ENCODE data around the gene TCF23. TPM values are rescaled to one million over a fixed set of nuclear protein-coding genes. Genes with fewer than 3 reads are reported as not detected.

Gene TCF23
- total and polyA plus RNA-seq, 7 experiments from 2014 or later: not detected

- Mint-ChIP-seq H3K27ac (peak overlapping the region in 1 of 9 donors; percentile 11), H3K36me3 (peaks cover 13 to 40% (median 20%) of the 10 kb centered on the region in 5 donors), H3K4me3 (no peak overlapping the region), H3K27me3 (no peaks in the 10 kb centered on the region), H3K9me3 (peaks cover 0 to 1% (median 0%) of the 10 kb centered on the region in 11 donors), H3K4me1 (peaks cover 0 to 20% (median 3%) of the 10 kb centered on the region in 7 donors)
- intact Hi-C loops (cut with micrococcal nuclease): no loop called here
- CTCF ChIA-PET: no interaction called here
- Histone ChIP-seq H3K36me3 (ENCODE audit: control insufficient read depth in 2 of 3, insufficient read depth in 3 of 3, low read length in 3 of 3) (peaks cover 0 to 91% (median 4%) of the 10 kb centered on the region in 3 experiments), H3K4me1 (ENCODE audit: control insufficient read depth in 2 of 2, insufficient read depth in 2 of 2, low read length in 2 of 2) (no peaks in the 10 kb centered on the region), H3K27me3 (ENCODE audit: control insufficient read depth in 2 of 2, insufficient read depth in 2 of 2, low read length in 2 of 2) (no peaks in the 10 kb centered on the region), H3K9me3 (ENCODE audit: control insufficient read depth in 2 of 3, low read length in 3 of 3) (no peaks in the 10 kb centered on the region), H3K4me3 (ENCODE audit: low read length) (no peak overlapping the region), H3K27ac (ENCODE audit: low read depth, low read length) (no peak overlapping the region)
- POLR2A ChIA-PET: no interaction called here
- no peak for ATAC-seq
- no peak for DNase-seq
Measured at GRCh38 chr2:27203741-27204140, 54.9 kb downstream of the TCF23 start.

GRCh38 chr2:27204566-27204965 is 55.8 kb downstream of the TCF23 start:
- intact Hi-C loops (cut with micrococcal nuclease): no loop called here
- Mint-ChIP-seq H3K9me3 (peaks cover 0 to 1% (median 0%) of the 10 kb centered on the region in 11 donors), H3K36me3 (peaks cover 13 to 43% (median 20%) of the 10 kb centered on the region in 5 donors), H3K27me3 (no peaks in the 10 kb centered on the region), H3K4me1 (peaks cover 0 to 24% (median 7%) of the 10 kb centered on the region in 7 donors), H3K27ac (peak overlapping the region in 3 of 9 donors; percentile 28 to 62 (median 60)), H3K4me3 (peak overlapping the region in 1 of 10 donors; percentile 25)
- DNase-seq: no peak
- Histone ChIP-seq H3K27me3 (ENCODE audit: control insufficient read depth in 2 of 2, insufficient read depth in 2 of 2, low read length in 2 of 2) (no peaks in the 10 kb centered on the region), H3K4me1 (ENCODE audit: control insufficient read depth in 2 of 2, insufficient read depth in 2 of 2, low read length in 2 of 2) (no peaks in the 10 kb centered on the region), H3K36me3 (ENCODE audit: control insufficient read depth in 2 of 3, insufficient read depth in 3 of 3, low read length in 3 of 3) (peaks cover 0 to 98% (median 4%) of the 10 kb centered on the region in 3 experiments), H3K4me3 (ENCODE audit: low read length) (no peak overlapping the region), H3K27ac (ENCODE audit: low read depth, low read length) (no peak overlapping the region), H3K9me3 (ENCODE audit: control insufficient read depth in 2 of 3, low read length in 3 of 3) (no peaks in the 10 kb centered on the region)
- POLR2A ChIA-PET: no interaction called here
- CTCF ChIA-PET: interaction anchor here (0.5 kb wide), 1 partner anchor 114 kb away, joined by 5 read pairs; no protein-coding TSS in a partner anchor
- no peak for ATAC-seq

GRCh38 chr2:27205206-27205605 is 56.4 kb downstream of the TCF23 start:
- Mint-ChIP-seq H3K9me3 (peaks cover 0 to 1% (median 0%) of the 10 kb centered on the region in 11 donors), H3K4me1 (peaks cover 0 to 30% (median 12%) of the 10 kb centered on the region in 7 donors), H3K27me3 (no peaks in the 10 kb centered on the region), H3K27ac (peak overlapping the region in 1 of 9 donors; percentile 34), H3K4me3 (no peak overlapping the region), H3K36me3 (peaks cover 13 to 43% (median 20%) of the 10 kb centered on the region in 5 donors)
- Histone ChIP-seq H3K27ac (ENCODE audit: low read depth, low read length) (no peak overlapping the region), H3K36me3 (ENCODE audit: control insufficient read depth in 2 of 3, insufficient read depth in 3 of 3, low read length in 3 of 3) (peaks cover 0 to 93% (median 4%) of the 10 kb centered on the region in 3 experiments), H3K4me1 (ENCODE audit: control insufficient read depth in 2 of 2, insufficient read depth in 2 of 2, low read length in 2 of 2) (no peaks in the 10 kb centered on the region), H3K27me3 (ENCODE audit: control insufficient read depth in 2 of 2, insufficient read depth in 2 of 2, low read length in 2 of 2) (no peaks in the 10 kb centered on the region), H3K4me3 (ENCODE audit: low read length) (no peak overlapping the region), H3K9me3 (ENCODE audit: control insufficient read depth in 2 of 3, low read length in 3 of 3) (no peaks in the 10 kb centered on the region)
- intact Hi-C loops (cut with micrococcal nuclease): no loop called here
- DNase-seq (no peak), ATAC-seq (no peak)
- POLR2A ChIA-PET: no interaction called here
- CTCF ChIA-PET: interaction anchor here (0.5 kb wide), 1 partner anchor 115 kb away, joined by 5 read pairs; no protein-coding TSS in a partner anchor

GRCh38 chr2:27206346-27206745 is 57.5 kb downstream of the TCF23 start:
- ChIA-PET POLR2A (no interaction called here), CTCF (no interaction called here)
- Mint-ChIP-seq H3K36me3 (peaks cover 13 to 43% (median 20%) of the 10 kb centered on the region in 5 donors), H3K9me3 (peaks cover 0 to 1% (median 0%) of the 10 kb centered on the region in 11 donors), H3K27ac (no peak overlapping the region), H3K4me1 (peaks cover 0 to 34% (median 16%) of the 10 kb centered on the region in 7 donors), H3K27me3 (no peaks in the 10 kb centered on the region), H3K4me3 (no peak overlapping the region)
- no peak overlapping the region for H3K27ac ChIP-seq (ENCODE audit: low read depth, low read length)
- no peaks in the 10 kb centered on the region for H3K27me3 ChIP-seq (ENCODE audit: control insufficient read depth in 2 of 2, insufficient read depth in 2 of 2, low read length in 2 of 2)
- no peak overlapping the region for H3K4me3 ChIP-seq (ENCODE audit: low read length)
- intact Hi-C loops (cut with micrococcal nuclease): no loop called here
- peaks cover 0 to 4% of the 10 kb centered on the region in 2 donors for H3K4me1 ChIP-seq (ENCODE audit: control insufficient read depth in 2 of 2, insufficient read depth in 2 of 2, low read length in 2 of 2)
- ATAC-seq: no peak
- no peaks in the 10 kb centered on the region for H3K9me3 ChIP-seq (ENCODE audit: control insufficient read depth in 2 of 3, low read length in 3 of 3)
- H3K36me3 ChIP-seq (ENCODE audit: control insufficient read depth in 2 of 3, insufficient read depth in 3 of 3, low read length in 3 of 3): peaks cover 0 to 83% (median 4%) of the 10 kb centered on the region in 3 experiments
- no peak for DNase-seq

Other genes starting within 250 kb of the TCF23 start
- 1 to 10 TPM; 1.8 to 6.0 (median 4.5) TPM for gene MAPRE3, start 178.4 kb upstream of the TCF23 start, total RNA-seq
- gene MAPRE3, start 178.4 kb upstream of the TCF23 start, polyA plus RNA-seq: 1 to 10 TPM; 1.9 to 2.6 TPM
- gene TMEM214, start 116.0 kb upstream of the TCF23 start, total RNA-seq: 100 to 1,000 TPM in 1 of 5 experiments, 10 to 100 TPM in 4; 36.7 to 114 (median 67.5) TPM
- gene TMEM214, start 116.0 kb upstream of the TCF23 start, polyA plus RNA-seq: 10 to 100 TPM; 18.6 to 32.5 TPM
- 10 to 100 TPM in 4 of 5 experiments, 1 to 10 TPM in 1; 7.6 to 15.7 (median 12.4) TPM for gene AGBL5, start 97.3 kb upstream of the TCF23 start, total RNA-seq
- gene AGBL5, start 97.3 kb upstream of the TCF23 start, polyA plus RNA-seq: 10 to 100 TPM in 1 of 2 donors, 1 to 10 TPM in 1; 8.0 to 10.4 TPM
- 100 to 1,000 TPM; 241 to 398 (median 263) TPM for gene OST4, start 77.3 kb upstream of the TCF23 start, total RNA-seq
- gene OST4, start 77.3 kb upstream of the TCF23 start, polyA plus RNA-seq: 100 to 1,000 TPM; 747 to 884 TPM
- gene EMILIN1, start 70.4 kb upstream of the TCF23 start, total RNA-seq: 1 to 10 TPM in 1 of 5 experiments, under 1 TPM in 4; 0.35 to 1.4 (median 0.61) TPM
- gene EMILIN1, start 70.4 kb upstream of the TCF23 start, polyA plus RNA-seq: 1 to 10 TPM in 1 of 2 donors, under 1 TPM in 1; 0.89 to 1.1 TPM
- gene KHK, start 62.2 kb upstream of the TCF23 start, total RNA-seq: 10 to 100 TPM in 1 of 5 experiments, 1 to 10 TPM in 4; 5.8 to 13.8 (median 6.2) TPM
- gene KHK, start 62.2 kb upstream of the TCF23 start, polyA plus RNA-seq: 1 to 10 TPM; 7.6 to 8.8 TPM
- gene CGREF1, start 29.9 kb upstream of the TCF23 start, total RNA-seq: 1 to 10 TPM in 1 of 5 experiments, under 1 TPM in 3, not detected in 1; 0.34 to 3.5 (median 0.54) TPM
- gene CGREF1, start 29.9 kb upstream of the TCF23 start, polyA plus RNA-seq: under 1 TPM; 0.45 to 0.50 TPM
- gene ABHD1, start 25.2 kb upstream of the TCF23 start, total RNA-seq: 1 to 10 TPM in 3 of 5 experiments, under 1 TPM in 2; 0.53 to 2.0 (median 1.5) TPM
- gene ABHD1, start 25.2 kb upstream of the TCF23 start, polyA plus RNA-seq: under 1 TPM; 0.53 to 0.90 TPM
- gene PREB, start 14.4 kb upstream of the TCF23 start, total RNA-seq: 10 to 100 TPM; 25.4 to 72.3 (median 53.2) TPM
- gene PREB, start 14.4 kb upstream of the TCF23 start, polyA plus RNA-seq: 10 to 100 TPM; 47.0 to 71.9 TPM
- not detected for gene PRR30, start 9.6 kb upstream of the TCF23 start, total RNA-seq
- not detected for gene PRR30, start 9.6 kb upstream of the TCF23 start, polyA plus RNA-seq
- 100 to 1,000 TPM in 2 of 5 experiments, 10 to 100 TPM in 3; 71.0 to 113 (median 90.7) TPM for gene ATRAID, start 63.0 kb downstream of the TCF23 start, total RNA-seq
- 100 to 1,000 TPM; 320 to 391 TPM for gene ATRAID, start 63.0 kb downstream of the TCF23 start, polyA plus RNA-seq
- gene SLC5A6, start 63.3 kb downstream of the TCF23 start, total RNA-seq: 100 to 1,000 TPM in 1 of 5 experiments, 10 to 100 TPM in 4; 25.6 to 203 (median 44.3) TPM
- gene SLC5A6, start 63.3 kb downstream of the TCF23 start, polyA plus RNA-seq: 10 to 100 TPM; 13.2 to 21.7 TPM
- gene CAD, start 68.4 kb downstream of the TCF23 start, total RNA-seq: 10 to 100 TPM; 34.4 to 65.7 (median 45.4) TPM
- 10 to 100 TPM; 19.6 to 28.1 TPM for gene CAD, start 68.4 kb downstream of the TCF23 start, polyA plus RNA-seq
- under 1 TPM in 1 of 5 experiments, not detected in 4; 0.29 TPM for gene SLC30A3, start 114.0 kb downstream of the TCF23 start, total RNA-seq
- gene SLC30A3, start 114.0 kb downstream of the TCF23 start, polyA plus RNA-seq: under 1 TPM in 1 of 2 donors, not detected in 1; 0.56 TPM
- gene DNAJC5G, start 126.4 kb downstream of the TCF23 start, total RNA-seq: not detected
- not detected for gene DNAJC5G, start 126.4 kb downstream of the TCF23 start, polyA plus RNA-seq
- not detected for gene TRIM54, start 133.4 kb downstream of the TCF23 start, total RNA-seq
- not detected for gene TRIM54, start 133.4 kb downstream of the TCF23 start, polyA plus RNA-seq
- 1 to 10 TPM; 2.5 to 6.5 (median 4.6) TPM for gene UCN, start 159.4 kb downstream of the TCF23 start, total RNA-seq
- under 1 TPM; 0.35 to 0.81 TPM for gene UCN, start 159.4 kb downstream of the TCF23 start, polyA plus RNA-seq
- gene MPV17, start 174.1 kb downstream of the TCF23 start, total RNA-seq: 100 to 1,000 TPM in 1 of 5 experiments, 10 to 100 TPM in 4; 55.7 to 119 (median 94.4) TPM
- gene MPV17, start 174.1 kb downstream of the TCF23 start, polyA plus RNA-seq: 100 to 1,000 TPM; 133 to 145 TPM
- gene GTF3C2, start 207.8 kb downstream of the TCF23 start, total RNA-seq: 100 to 1,000 TPM in 1 of 5 experiments, 10 to 100 TPM in 4; 68.0 to 106 (median 78.3) TPM
- gene GTF3C2, start 207.8 kb downstream of the TCF23 start, polyA plus RNA-seq: 10 to 100 TPM; 26.6 to 56.1 TPM
- 10 to 100 TPM; 36.5 to 56.1 (median 44.1) TPM for gene EIF2B4, start 221.3 kb downstream of the TCF23 start, total RNA-seq
- 10 to 100 TPM; 23.8 to 42.2 TPM for gene EIF2B4, start 221.3 kb downstream of the TCF23 start, polyA plus RNA-seq
- 100 to 1,000 TPM in 3 of 5 experiments, 10 to 100 TPM in 2; 71.0 to 128 (median 111) TPM for gene SNX17, start 221.6 kb downstream of the TCF23 start, total RNA-seq
- 100 to 1,000 TPM; 187 to 209 TPM for gene SNX17, start 221.6 kb downstream of the TCF23 start, polyA plus RNA-seq
- gene ZNF513, start 231.7 kb downstream of the TCF23 start, total RNA-seq: 10 to 100 TPM; 15.6 to 23.2 (median 19.2) TPM
- 1 to 10 TPM; 2.6 to 8.1 TPM for gene ZNF513, start 231.7 kb downstream of the TCF23 start, polyA plus RNA-seq

All from naive thymus-derived CD4-positive, alpha-beta T cell (primary cell).